Mesodermal cell (in vitro differentiated cells): ENCODE data around the gene REEP1.

ENCODE experiments used
- H3K27ac ChIP-seq: 2 replicates; pipeline ENCODE4 v1.7.0; 2013; ENCODE audit warnings: mild to moderate bottlenecking, low read depth, low read length, moderate library complexity; ENCODE audit not compliant: severe bottlenecking
- H3K36me3 ChIP-seq: 2 replicates; pipeline ENCODE4 v1.7.1; 2013; ENCODE audit warnings: mild to moderate bottlenecking, low read length, moderate library complexity; ENCODE audit not compliant: control insufficient read depth, insufficient read depth
- H3K4me1 ChIP-seq: one replicate; pipeline ENCODE4 v1.7.1; 2013; ENCODE audit warnings: mild to moderate bottlenecking, low read length; ENCODE audit not compliant: insufficient read depth, control insufficient read depth, poor library complexity, severe bottlenecking
- H3K4me3 ChIP-seq: 2 replicates; pipeline ENCODE4 v1.7.0; 2013; ENCODE audit warnings: low read length, control low read depth, mild to moderate bottlenecking; ENCODE audit not compliant: insufficient read depth, poor library complexity, severe bottlenecking; ENCODE audit errors: extremely low read depth
- H3K9me3 ChIP-seq: 2 replicates; pipeline ENCODE4 v1.7.1; 2013; ENCODE audit warnings: mild to moderate bottlenecking, low read length, moderate library complexity; ENCODE audit not compliant: control insufficient read depth
- whole genome bisulfite sequencing, 2 experiments: methylation state at CpG; one replicate each; pipeline ENCODE4 v1.1.5; 2013; ENCODE audit warnings: missing lambda C conversion rate in 2 of 2; ENCODE audit not compliant: insufficient coverage in 2 of 2; 5-methylcytosine and 5-hydroxymethylcytosine counted together

REEP1 gene

DNA sequence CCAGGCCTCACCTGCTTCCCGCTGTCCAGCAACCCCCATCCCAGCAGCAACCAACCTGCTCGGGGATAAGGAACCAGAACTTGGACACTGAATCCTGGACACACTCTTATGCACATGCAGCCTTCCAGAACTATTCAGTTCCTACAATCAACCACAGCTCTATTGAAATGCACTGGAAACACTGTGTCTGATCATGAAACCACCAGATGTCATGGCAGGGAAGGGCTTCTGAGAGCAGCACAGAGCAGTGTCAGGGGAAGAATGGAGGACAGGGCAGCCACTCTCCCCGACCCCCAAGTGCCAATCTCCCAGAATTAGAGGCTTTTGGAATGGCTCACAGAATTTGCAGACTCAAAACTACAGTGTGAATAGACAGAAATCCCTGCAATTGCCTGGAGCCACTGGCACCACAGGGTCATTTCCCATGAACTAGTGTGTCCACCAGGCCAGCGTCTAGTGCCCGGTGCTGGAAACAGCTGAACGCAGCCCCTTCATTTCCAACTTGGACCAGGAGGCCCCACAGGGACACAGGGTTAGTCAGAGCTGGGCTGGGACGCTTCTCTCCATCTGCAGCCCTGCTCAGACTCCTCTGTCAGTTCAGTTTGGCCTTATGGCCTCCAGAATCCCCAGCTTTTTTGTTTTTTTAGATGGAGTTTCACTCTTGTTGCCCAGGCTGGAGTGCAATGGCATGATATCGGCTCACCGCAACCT is 112.6 kb downstream of the REEP1 start:
- no peaks in the 10 kb centered on the region for H3K9me3 ChIP-seq
- no peak overlapping the region for H3K4me3 ChIP-seq
- 95 to 96% methylated on average over 9 of the region's 9 CpGs for WGBS, 2 experiments
- H3K4me1 ChIP-seq, result no peaks in the 10 kb centered on the region
- no peaks in the 10 kb centered on the region for H3K36me3 ChIP-seq
- H3K27ac ChIP-seq, result no peak overlapping the region

DNA sequence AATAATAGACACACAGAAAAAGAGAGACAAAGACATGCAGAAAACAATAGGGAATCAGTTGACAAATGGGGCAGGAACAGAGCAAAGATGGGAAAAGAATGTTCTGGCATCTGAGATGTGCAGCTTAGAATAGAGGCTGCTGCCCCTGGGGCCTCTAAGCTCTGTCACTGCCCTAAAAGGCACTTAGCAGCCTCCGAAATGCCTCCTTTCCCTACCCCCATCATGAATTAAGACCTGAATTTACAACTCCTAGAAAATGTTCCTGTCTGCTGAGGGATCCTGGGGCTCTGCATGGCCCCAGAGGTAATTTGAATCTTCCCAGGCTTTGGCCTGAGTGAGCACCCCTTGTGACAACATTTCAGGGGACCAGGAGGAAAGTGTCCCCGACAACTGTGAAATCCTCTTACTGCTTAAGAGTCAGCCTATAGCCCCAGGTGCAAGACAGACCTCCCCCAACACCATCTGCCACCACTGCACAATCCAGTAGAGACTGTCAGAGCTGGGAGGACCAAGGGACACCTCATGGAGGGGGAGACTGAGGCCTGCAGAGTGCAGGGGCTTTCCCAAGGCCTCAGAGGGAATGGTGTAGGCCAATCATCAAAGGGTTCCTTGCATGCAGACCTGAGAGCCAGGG is 113.4 kb downstream of the REEP1 start:
- 80 to 94% methylated on average over 1 to 2 of the region's 2 CpGs for WGBS, 2 experiments

GRCh38 chr2:86223140-86223926 is 114.1 kb downstream of the REEP1 start:
- no peaks in the 10 kb centered on the region for H3K4me1 ChIP-seq
- H3K9me3 ChIP-seq, result no peaks in the 10 kb centered on the region
- H3K36me3 ChIP-seq, result no peaks in the 10 kb centered on the region
- no peak overlapping the region for H3K4me3 ChIP-seq
- WGBS, 2 experiments, result 58 to 72% methylated on average over 3 to 7 of the region's 8 CpGs
- H3K27ac ChIP-seq, result no peak overlapping the region

More for the DNA sequence above, 113.4 kb downstream of the REEP1 start:
- Histone ChIP-seq H3K27ac (no peak overlapping the region), H3K36me3 (no peaks in the 10 kb centered on the region), H3K9me3 (no peaks in the 10 kb centered on the region), H3K4me3 (no peak overlapping the region), H3K4me1 (no peaks in the 10 kb centered on the region)

- WGBS, 2 experiments, result 46 to 52% methylated on average over 5 of the region's 5 CpGs
- H3K27ac ChIP-seq, result no peak overlapping the region
- H3K9me3 ChIP-seq, result no peaks in the 10 kb centered on the region
- H3K4me1 ChIP-seq, result no peaks in the 10 kb centered on the region
- H3K36me3 ChIP-seq, result no peaks in the 10 kb centered on the region
- no peak overlapping the region for H3K4me3 ChIP-seq
Observed at GRCh38 chr2:86221066-86221684, 116.3 kb downstream of the REEP1 start.

DNA sequence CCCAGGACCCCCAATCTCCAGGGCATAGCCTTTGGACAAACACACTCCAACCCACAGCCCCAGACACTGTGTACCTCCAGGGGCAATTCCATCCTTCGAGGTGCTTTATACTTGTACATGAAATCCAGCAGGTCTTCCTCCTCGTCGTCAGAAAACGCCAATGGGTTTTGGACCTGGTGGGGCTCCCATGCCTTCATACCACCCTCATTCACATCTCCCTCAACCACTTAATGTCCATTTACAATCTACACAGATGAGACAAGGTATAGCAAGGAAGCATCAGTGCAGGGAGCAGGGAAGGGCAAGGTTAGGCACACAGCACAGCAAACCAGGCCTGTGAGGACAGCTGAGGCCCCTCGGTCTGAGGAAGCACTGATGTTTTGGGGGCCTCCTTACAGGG is 117.5 kb downstream of the REEP1 start:
- no peaks in the 10 kb centered on the region for H3K36me3 ChIP-seq
- H3K9me3 ChIP-seq, result no peaks in the 10 kb centered on the region
- 79% methylated on average over 4 of the region's 5 CpGs; no CpG with 5 or more reads in 1 of the 2 experiments for WGBS, 2 experiments
- H3K4me3 ChIP-seq, result no peak overlapping the region
- no peak overlapping the region for H3K27ac ChIP-seq
- H3K4me1 ChIP-seq, result no peaks in the 10 kb centered on the region

- 89% methylated on average over 3 of the region's 4 CpGs; no CpG with 5 or more reads in 1 of the 2 experiments for WGBS, 2 experiments
Observed at GRCh38 chr2:86218124-86218523, 119.3 kb downstream of the REEP1 start.

DNA sequence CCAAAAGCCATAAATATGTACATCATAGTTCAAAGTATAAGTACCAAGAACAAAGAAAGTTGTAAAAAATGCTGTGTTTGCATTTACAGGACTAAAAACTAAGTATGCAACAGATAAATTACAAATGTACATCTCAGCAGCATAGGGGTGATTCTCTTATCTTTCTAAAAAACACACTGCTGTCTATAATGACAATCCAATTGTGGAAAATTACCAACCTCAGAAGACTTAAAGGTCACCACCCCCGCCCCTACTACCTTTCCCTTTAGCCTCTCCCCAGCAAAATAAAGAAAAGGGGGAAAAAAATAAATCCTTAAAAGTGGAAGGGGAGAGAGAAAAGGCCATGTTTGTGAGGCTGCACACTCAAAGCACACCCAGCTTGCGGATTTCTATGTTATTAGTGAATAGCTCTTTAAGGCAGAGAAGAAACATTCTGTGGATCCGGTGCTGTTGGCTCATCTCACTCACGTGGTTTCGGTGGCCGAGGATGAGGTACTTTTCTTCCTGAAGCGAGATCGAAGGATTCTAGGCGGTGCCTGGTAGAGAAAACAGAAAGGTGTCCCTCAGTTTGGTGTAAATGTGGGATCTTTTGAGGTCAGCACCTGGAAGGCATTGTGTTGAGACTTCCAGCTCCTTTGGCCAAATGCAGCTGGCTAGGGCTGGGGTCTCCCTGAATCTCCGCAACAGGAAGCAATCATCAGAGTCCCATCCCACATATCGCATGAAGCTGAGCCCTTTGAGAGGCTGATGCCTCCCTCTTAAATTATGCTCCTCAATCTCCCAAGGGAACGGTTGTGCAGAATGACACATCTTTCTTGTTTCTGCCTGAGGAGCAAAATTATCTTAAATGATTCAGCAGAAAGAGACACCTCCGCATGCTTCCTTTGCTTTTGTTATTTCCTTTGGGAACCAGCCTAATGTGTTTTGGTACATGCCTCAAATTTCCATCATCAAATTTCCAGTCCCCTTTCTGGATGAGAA is 120.6 kb downstream of the REEP1 start:
- H3K9me3 ChIP-seq, result no peaks in the 10 kb centered on the region
- H3K36me3 ChIP-seq, result peaks cover 21% of the 10 kb centered on the region
- no peak overlapping the region for H3K27ac ChIP-seq
- H3K4me3 ChIP-seq, result no peak overlapping the region
- 91 to 96% methylated on average over 11 of the region's 13 CpGs for WGBS, 2 experiments
- H3K4me1 ChIP-seq, result no peaks in the 10 kb centered on the region

More at GRCh38 chr2:86218124-86218523, 119.3 kb downstream of the REEP1 start:
- H3K4me3 ChIP-seq, result no peak overlapping the region
- no peaks in the 10 kb centered on the region for H3K4me1 ChIP-seq
- no peaks in the 10 kb centered on the region for H3K9me3 ChIP-seq
- H3K27ac ChIP-seq, result no peak overlapping the region
- peaks cover 12% of the 10 kb centered on the region for H3K36me3 ChIP-seq

DNA sequence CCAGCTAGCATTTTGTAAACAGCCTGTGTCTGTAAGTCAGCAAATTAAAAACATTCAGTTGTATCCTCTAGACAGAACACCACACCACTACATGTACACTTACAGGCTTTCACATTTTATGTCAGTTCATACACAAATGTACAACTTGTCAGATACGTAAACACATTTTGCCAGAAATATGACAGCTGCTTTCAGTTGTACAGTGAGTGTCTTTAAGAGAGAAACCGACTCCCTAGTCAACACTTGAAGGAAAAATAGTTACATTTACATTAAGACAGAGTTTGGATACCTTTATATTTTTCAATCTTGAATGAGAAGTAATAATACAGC is 123.0 kb downstream of the REEP1 start:
- no peak overlapping the region for H3K27ac ChIP-seq
- H3K36me3 ChIP-seq, result peaks cover 43% of the 10 kb centered on the region
- WGBS, 2 experiments, result 100% methylated on average over 1 of the region's 2 CpGs; no CpG with 5 or more reads in 1 of the 2 experiments
- H3K9me3 ChIP-seq, result no peaks in the 10 kb centered on the region
- no peaks in the 10 kb centered on the region for H3K4me1 ChIP-seq
- H3K4me3 ChIP-seq, result no peak overlapping the region

GRCh38 chr2:86213699-86214502 is 123.5 kb downstream of the REEP1 start:
- Histone ChIP-seq H3K36me3 (peaks cover 48% of the 10 kb centered on the region), H3K9me3 (no peaks in the 10 kb centered on the region), H3K4me1 (no peaks in the 10 kb centered on the region), H3K27ac (no peak overlapping the region), H3K4me3 (no peak overlapping the region)
- 100% methylated on average over 1 to 3 of the region's 4 CpGs for WGBS, 2 experiments
